Natural killer cell (primary cell): ENCODE results near the gene MTARC2. TPM values are rescaled to one million over a fixed set of nuclear protein-coding genes. Genes with fewer than 3 reads are reported as not detected.

Source experiments
- ATAC-seq, 3 donors: fragments of 150-1000 bp in 2 of 3; fragments of 200-7000 bp in 1 of 3; cut with Tn5 transposase; 1 replicate in 1 of 3; 2 replicates in 2 of 3; pipeline ENCODE4 v1.10.0; 2021; ENCODE audit warnings: mild to moderate bottlenecking in 2 of 3, moderate library complexity in 2 of 3
- DNase-seq, 2 donors: peaks; one replicate each; pipeline versions ENCODE4 v3.0.0 to v3.0.0-alpha.2; 2013 to 2021; ENCODE audit warnings: mixed read lengths in 1 of 2
- H3K27ac ChIP-seq: one replicate; pipeline ENCODE4 v1.5.1; 2013; ENCODE audit warnings: mild to moderate bottlenecking, low read length
- H3K27me3 ChIP-seq: one replicate; pipeline ENCODE4 v1.6.1; 2013; ENCODE audit warnings: low read length; ENCODE audit not compliant: control insufficient read depth, insufficient read depth
- H3K36me3 ChIP-seq: one replicate; pipeline ENCODE4 v1.6.1; 2013; ENCODE audit warnings: low read length; ENCODE audit not compliant: control insufficient read depth, insufficient read depth
- H3K4me1 ChIP-seq: one replicate; pipeline ENCODE4 v1.6.1; 2013; ENCODE audit warnings: low read length; ENCODE audit not compliant: control insufficient read depth, insufficient read depth
- H3K4me3 ChIP-seq: one replicate; pipeline ENCODE4 v1.5.1; 2013; ENCODE audit warnings: low read length
- H3K9me3 ChIP-seq: one replicate; pipeline ENCODE4 v1.6.1; 2013; ENCODE audit warnings: low read length; ENCODE audit not compliant: control insufficient read depth, insufficient read depth
- H3K27ac Mint-ChIP-seq, 2 donors: one replicate each; pipeline ENCODE4 v1.8.0; 2022; ENCODE audit warnings: mild to moderate bottlenecking in 2 of 2, mixed read lengths in 2 of 2, moderate library complexity in 1 of 2
- H3K27me3 Mint-ChIP-seq, 2 donors: one replicate each; pipeline ENCODE4 v1.8.0; 2022; ENCODE audit warnings: low read depth in 2 of 2, mixed read lengths in 2 of 2
- H3K36me3 Mint-ChIP-seq: one replicate; pipeline ENCODE4 v1.8.0; 2022; ENCODE audit warnings: mixed read lengths
- H3K4me1 Mint-ChIP-seq, 2 donors: one replicate each; pipeline ENCODE4 v1.8.0; 2022; ENCODE audit warnings: mixed read lengths in 2 of 2
- H3K4me3 Mint-ChIP-seq: one replicate; pipeline ENCODE4 v1.8.0; 2022; ENCODE audit warnings: mild to moderate bottlenecking, moderate library complexity, mixed read lengths
- H3K9me3 Mint-ChIP-seq, 2 donors: one replicate each; pipeline ENCODE4 v1.8.0; 2022; ENCODE audit warnings: mixed read lengths in 2 of 2
- CTCF ChIP-seq: fragments of 200-600 bp; IDR thresholded peaks from one replicate; pipeline ENCODE4 v1.8.0; 2022; ENCODE audit warnings: antibody characterized with exemption
- WGBS: methylation state at CpG from one replicate; pipeline ENCODE4 v1.1.7; 2013; ENCODE audit warnings: missing lambda C conversion rate; ENCODE audit not compliant: insufficient coverage; 5-methylcytosine and 5-hydroxymethylcytosine counted together
- intact Hi-C: fragments of 100-400 bp; cut with micrococcal nuclease; formaldehyde crosslinking; loops from one replicate; pipeline ENCODE4 v1.14.2; 2022
- total RNA-seq, 4 donors: library from RNA; stranded (reverse); fragments of 120-200 nt in 1 of 4; gene quantifications; one replicate each; pipeline versions ENCODE4 v1.2.3 to v1.2.4, GENCODE V29; 2013 to 2022

Gene MTARC2
- total RNA-seq, 3 donors from 2014 or later (not counting 1 experiment from before 2014, with no cell fraction given) = 0.33 to 1.7 (median 0.45) TPM

DNA sequence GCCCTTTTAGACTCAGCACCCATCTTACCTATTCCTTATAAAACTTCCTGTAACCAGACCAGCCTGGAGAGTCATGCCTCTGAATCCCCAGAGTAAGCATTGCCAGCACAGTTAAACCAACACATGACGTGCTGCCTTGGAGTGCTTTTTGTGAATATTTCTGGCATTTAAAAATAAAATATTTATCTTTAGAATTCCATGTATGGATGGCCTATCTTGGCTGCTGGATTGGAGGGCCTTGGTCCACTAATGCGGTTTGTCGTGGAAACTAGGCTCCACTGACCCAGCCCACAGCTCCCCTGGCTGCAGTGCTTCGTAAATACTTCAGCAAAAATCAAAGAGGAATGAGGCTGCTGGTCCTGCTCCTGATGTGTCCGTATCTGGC is 56.1 kb downstream of the MTARC2 start:
- ATAC-seq (no peak), DNase-seq (no peak)
- WGBS = 84% methylated on average over 4 of the region's 5 CpGs
- no peak overlapping the region for H3K27ac Mint-ChIP-seq
- Histone ChIP-seq H3K4me1 (no peaks in the 10 kb centered on the region), H3K9me3 (no peaks in the 10 kb centered on the region), H3K4me3 (no peak overlapping the region), H3K36me3 (no peaks in the 10 kb centered on the region), H3K27ac (no peak overlapping the region), H3K27me3 (no peaks in the 10 kb centered on the region)
- intact Hi-C loops = no loop called here
- no peak for TF ChIP-seq CTCF
- no peak overlapping the region for H3K4me3 Mint-ChIP-seq
- no peaks in the 10 kb centered on the region for H3K36me3 Mint-ChIP-seq
- H3K27me3 Mint-ChIP-seq = peaks cover 6 to 7% of the 10 kb centered on the region in 2 donors
- no peaks in the 10 kb centered on the region for H3K9me3 Mint-ChIP-seq
- no peaks in the 10 kb centered on the region for H3K4me1 Mint-ChIP-seq

DNA sequence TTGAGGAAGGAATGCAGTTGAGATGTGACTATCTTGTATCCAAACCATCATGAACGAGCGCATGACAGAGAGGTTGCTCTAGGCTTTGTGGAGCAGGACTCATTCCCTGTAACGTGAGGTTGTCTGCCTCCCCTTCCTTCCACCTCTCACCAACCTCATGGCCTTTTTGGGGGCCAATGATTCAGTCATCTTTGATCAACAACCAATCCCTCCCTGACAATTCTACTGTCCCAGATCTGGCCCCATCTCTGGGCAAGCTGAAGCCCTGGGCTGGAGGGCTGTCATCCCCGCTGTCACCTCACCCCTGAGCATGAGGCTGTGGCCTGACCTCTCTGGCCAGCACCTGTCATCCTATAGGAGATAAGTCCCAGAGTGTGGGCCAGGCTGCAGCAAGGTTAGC is 58.3 kb downstream of the MTARC2 start:
- Histone ChIP-seq H3K36me3 (no peaks in the 10 kb centered on the region), H3K9me3 (no peaks in the 10 kb centered on the region), H3K4me3 (no peak overlapping the region), H3K27ac (no peak overlapping the region), H3K4me1 (no peaks in the 10 kb centered on the region), H3K27me3 (no peaks in the 10 kb centered on the region)
- no peak overlapping the region for H3K27ac Mint-ChIP-seq
- WGBS = 89% methylated on average over 4 of the region's 4 CpGs
- no peak for TF ChIP-seq CTCF
- no peaks in the 10 kb centered on the region for H3K9me3 Mint-ChIP-seq
- ATAC-seq = no peak
- H3K4me1 Mint-ChIP-seq = peaks cover 6 to 9% of the 10 kb centered on the region in 2 donors
- intact Hi-C loops = no loop called here
- H3K36me3 Mint-ChIP-seq = no peaks in the 10 kb centered on the region
- H3K4me3 Mint-ChIP-seq = no peak overlapping the region
- no peak for DNase-seq
- H3K27me3 Mint-ChIP-seq = peaks cover 2 to 16% of the 10 kb centered on the region in 2 donors

DNA sequence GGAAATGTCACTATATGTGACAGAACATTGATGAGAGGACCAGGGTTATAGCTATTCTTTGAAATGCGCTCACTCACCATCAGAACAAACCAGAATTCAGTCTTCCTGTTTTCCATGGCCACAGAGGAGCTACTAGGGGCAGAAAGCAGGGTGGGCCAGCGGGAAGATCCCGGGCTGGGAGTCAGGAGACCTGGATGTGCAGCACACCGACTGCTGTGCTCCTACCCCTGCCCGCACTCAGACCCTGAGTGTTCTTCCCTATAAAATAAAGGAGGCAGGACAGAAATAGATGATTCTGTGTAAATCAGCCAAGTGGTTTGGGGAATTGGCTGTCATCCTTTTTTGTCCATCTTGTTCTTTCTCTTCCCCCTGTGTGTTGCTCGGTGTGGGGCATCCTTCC is 59.6 kb downstream of the MTARC2 start:
- H3K27me3 Mint-ChIP-seq = peaks cover 4 to 14% of the 10 kb centered on the region in 2 donors
- no peaks in the 10 kb centered on the region for H3K4me1 ChIP-seq
- H3K36me3 Mint-ChIP-seq = no peaks in the 10 kb centered on the region

More for the DNA sequence above, 59.6 kb downstream of the MTARC2 start:
- ATAC-seq = no peak
- H3K4me3 ChIP-seq = no peak overlapping the region
- Mint-ChIP-seq H3K4me3 (no peak overlapping the region), H3K9me3 (no peaks in the 10 kb centered on the region), H3K27ac (no peak overlapping the region), H3K4me1 (peaks cover 6 to 9% of the 10 kb centered on the region in 2 donors)
- no peak for TF ChIP-seq CTCF
- no peak overlapping the region for H3K27ac ChIP-seq
- no peaks in the 10 kb centered on the region for H3K9me3 ChIP-seq
- WGBS = 84% methylated on average over 5 of the region's 6 CpGs
- DNase-seq = no peak
- no peaks in the 10 kb centered on the region for H3K27me3 ChIP-seq
- intact Hi-C loops = no loop called here
- H3K36me3 ChIP-seq = no peaks in the 10 kb centered on the region
